Gastroesophageal sphincter (tissue), 4 donors: ENCODE measurements around the gene SF3B3. TPM values are rescaled to one million over a fixed set of nuclear protein-coding genes. Genes with fewer than 3 reads are reported as not detected.
"Not testable (repeated sequence)": the region's sequence is repeated elsewhere in the genome, so short reads cannot be mapped to it uniquely, and the experiment has no call there.

Experiments used
- ATAC-seq: fragments of 150-250 bp; one replicate; pipeline ENCODE4 v1.9.1; 2016; ENCODE audit warnings: mild to moderate bottlenecking, moderate library complexity
- H3K27ac ChIP-seq, 4 donors: fragments of 200-600 bp; sonication (generic) in 3 of 4; 1 replicate in 3 of 4; 2 replicates in 1 of 4; pipeline ENCODE4 v1.5.1; 2016 to 2019
- H3K27me3 ChIP-seq: fragments of 200-600 bp; sonication (generic); one replicate; pipeline ENCODE4 v1.5.1; 2019
- H3K36me3 ChIP-seq, 2 donors: fragments of 200-600 bp; sonication (generic); one replicate each; pipeline ENCODE4 v1.5.1; 2019; ENCODE audit warnings: control low read depth in 1 of 2
- H3K4me1 ChIP-seq, 3 donors: fragments of 200-600 bp; sonication (generic); 1 replicate in 2 of 3; 2 replicates in 1 of 3; pipeline ENCODE4 v1.5.1; 2016 to 2019; ENCODE audit warnings: control low read depth in 2 of 3
- H3K4me3 ChIP-seq, 2 donors: fragments of 200-600 bp; sonication (generic); one replicate each; pipeline ENCODE4 v1.5.1; 2019; ENCODE audit warnings: mild to moderate bottlenecking in 1 of 2, moderate library complexity in 1 of 2
- H3K9me3 ChIP-seq, 3 donors: fragments of 200-600 bp; sonication (generic); one replicate each; pipeline ENCODE4 v1.5.1; 2017 to 2019; ENCODE audit warnings: control low read depth in 2 of 3
- EP300 ChIP-seq: sonication (generic); formaldehyde crosslinking; IDR thresholded peaks from one replicate; pipeline ENCODE4 v1.6.1; 2017; ENCODE audit warnings: antibody characterized with exemption, mild to moderate bottlenecking
- POLR2A ChIP-seq, 2 donors: fragments of 450-650 bp; IDR thresholded peaks; one replicate each; pipeline ENCODE4 v1.6.1; 2017; ENCODE audit warnings: antibody characterized with exemption in 2 of 2, mild to moderate bottlenecking in 2 of 2, moderate library complexity in 1 of 2
- POLR2AphosphoS5 ChIP-seq: sonication (generic); formaldehyde crosslinking; IDR thresholded peaks from one replicate; pipeline ENCODE4 v1.6.1; 2017; ENCODE audit warnings: antibody characterized with exemption
- WGBS, 2 donors: methylation state at CpG; one replicate each; pipeline ENCODE4 v1.1.5; 2018; ENCODE audit warnings: low coverage in 1 of 2; 5-methylcytosine and 5-hydroxymethylcytosine counted together
- total RNA-seq, 4 donors: library from RNA; depleted of rRNA; stranded (reverse); fragments of >200 nt; gene quantifications; one replicate each; pipeline ENCODE4 v1.1.0, GENCODE V29; 2016
- TF ChIP-seq, protein P1 (sequence below), 4 experiments: fragments of 200-600 bp in 2 of 4; fragments of 450-650 bp in 2 of 4; sonication (generic) in 1 of 4; IDR thresholded peaks; one replicate each; pipeline ENCODE4 v1.5.1; 2017 to 2019; ENCODE audit warnings: antibody characterized with exemption in 4 of 4, mild to moderate bottlenecking in 2 of 4, moderate library complexity in 2 of 4

SF3B3 gene
- total RNA-seq, 4 donors from 2014 or later: 73.3 to 115 (median 92.8) TPM

DNA sequence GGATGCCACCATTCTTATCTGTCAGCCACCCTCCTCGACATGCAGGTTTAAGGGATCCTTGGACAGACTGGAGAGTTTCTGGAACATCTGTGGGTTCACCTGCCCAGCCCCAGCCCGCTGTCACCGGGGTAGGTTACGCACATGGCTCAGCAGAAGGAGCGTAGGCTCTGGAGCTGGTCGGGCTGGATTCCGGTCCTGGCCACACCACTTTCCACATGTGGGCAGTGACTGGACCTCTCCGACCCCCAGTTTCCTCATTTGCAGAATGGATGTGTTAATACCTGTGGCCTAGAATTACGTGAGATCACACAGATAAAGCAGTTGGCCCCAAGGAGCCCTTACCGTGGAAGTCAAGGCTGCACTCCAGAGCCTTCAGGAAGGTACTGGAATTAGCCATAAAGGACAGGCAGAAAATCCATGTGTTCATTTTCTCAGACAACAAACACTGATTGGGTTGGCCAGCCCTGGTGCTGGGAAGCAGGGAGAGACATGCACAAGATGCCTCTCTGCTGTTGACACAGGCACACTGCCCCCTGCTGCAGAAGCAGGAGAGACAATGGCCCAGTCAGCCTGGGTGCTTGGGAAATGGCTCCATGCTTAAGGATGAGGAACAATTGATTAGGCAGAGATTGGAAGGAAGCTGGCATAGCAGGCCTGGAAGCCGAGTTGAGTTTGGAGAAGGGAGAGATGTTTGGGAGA is 58.8 kb downstream of the SF3B3 start:
- Histone ChIP-seq H3K27me3 (no peaks in the 10 kb centered on the region), H3K36me3 (no peaks in the 10 kb centered on the region), H3K27ac (no peak overlapping the region), H3K4me1 (peaks cover 0 to 16% (median 0%) of the 10 kb centered on the region in 3 donors), H3K9me3 (no peaks in the 10 kb centered on the region), H3K4me3 (no peak overlapping the region)
- no peak for TF ChIP-seq EP300
- no peak for TF ChIP-seq POLR2AphosphoS5
- TF ChIP-seq POLR2A (IDR thresholded peaks at IDR 0.05): no peak
- TF ChIP-seq, protein P1, sequence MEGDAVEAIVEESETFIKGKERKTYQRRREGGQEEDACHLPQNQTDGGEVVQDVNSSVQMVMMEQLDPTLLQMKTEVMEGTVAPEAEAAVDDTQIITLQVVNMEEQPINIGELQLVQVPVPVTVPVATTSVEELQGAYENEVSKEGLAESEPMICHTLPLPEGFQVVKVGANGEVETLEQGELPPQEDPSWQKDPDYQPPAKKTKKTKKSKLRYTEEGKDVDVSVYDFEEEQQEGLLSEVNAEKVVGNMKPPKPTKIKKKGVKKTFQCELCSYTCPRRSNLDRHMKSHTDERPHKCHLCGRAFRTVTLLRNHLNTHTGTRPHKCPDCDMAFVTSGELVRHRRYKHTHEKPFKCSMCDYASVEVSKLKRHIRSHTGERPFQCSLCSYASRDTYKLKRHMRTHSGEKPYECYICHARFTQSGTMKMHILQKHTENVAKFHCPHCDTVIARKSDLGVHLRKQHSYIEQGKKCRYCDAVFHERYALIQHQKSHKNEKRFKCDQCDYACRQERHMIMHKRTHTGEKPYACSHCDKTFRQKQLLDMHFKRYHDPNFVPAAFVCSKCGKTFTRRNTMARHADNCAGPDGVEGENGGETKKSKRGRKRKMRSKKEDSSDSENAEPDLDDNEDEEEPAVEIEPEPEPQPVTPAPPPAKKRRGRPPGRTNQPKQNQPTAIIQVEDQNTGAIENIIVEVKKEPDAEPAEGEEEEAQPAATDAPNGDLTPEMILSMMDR (IDR thresholded peaks at IDR 0.05): no peak
- ATAC-seq: no peak
- WGBS, 2 donors: 75 to 95% methylated on average over 2 to 3 of the region's 11 CpGs

GRCh38 chr16:70586731-70587130 is 63.1 kb downstream of the SF3B3 start:
- ATAC-seq: no peak
- WGBS, 2 donors: 100% methylated on average over 2 of the region's 9 CpGs; no CpG with 5 or more reads in 1 of the 2 donors

GRCh38 chr16:70588565-70588964 is 64.9 kb downstream of the SF3B3 start:
- H3K36me3 ChIP-seq: no peaks in the 10 kb centered on the region
- H3K27me3 ChIP-seq: no peaks in the 10 kb centered on the region
- peak; percentile 63 for TF ChIP-seq POLR2AphosphoS5
- no peak for TF ChIP-seq POLR2A (IDR thresholded peaks at IDR 0.05)
- TF ChIP-seq, protein P1 (IDR thresholded peaks at IDR 0.05): no peak
- no peak for TF ChIP-seq EP300
- ATAC-seq: no peak
- no peak overlapping the region for H3K4me3 ChIP-seq
- H3K4me1 ChIP-seq: peaks cover 0 to 53% (median 27%) of the 10 kb centered on the region in 3 donors
- H3K27ac ChIP-seq: peak overlapping the region in 3 of 4 donors; percentile 2 to 59 (median 34)
- H3K9me3 ChIP-seq: no peaks in the 10 kb centered on the region
- 7 to 12% methylated on average over 4 of the region's 4 CpGs for WGBS, 2 donors

More at GRCh38 chr16:70586731-70587130, 63.1 kb downstream of the SF3B3 start:
- peaks cover 0 to 41% (median 21%) of the 10 kb centered on the region in 3 donors for H3K4me1 ChIP-seq
- H3K9me3 ChIP-seq: no peaks in the 10 kb centered on the region
- no peaks in the 10 kb centered on the region for H3K27me3 ChIP-seq
- TF ChIP-seq EP300 (no peak), POLR2AphosphoS5 (no peak), POLR2A (IDR thresholded peaks at IDR 0.05) (no peak)
- TF ChIP-seq, protein P1 (IDR thresholded peaks at IDR 0.05): no peak
- no peak overlapping the region for H3K4me3 ChIP-seq
- H3K27ac ChIP-seq: no peak overlapping the region
- no peaks in the 10 kb centered on the region for H3K36me3 ChIP-seq

GRCh38 chr16:70589416-70589815 is 65.8 kb downstream of the SF3B3 start:
- not testable (repeated sequence) for H3K36me3 ChIP-seq, ATAC-seq, H3K27me3 ChIP-seq, H3K9me3 ChIP-seq, H3K4me3 ChIP-seq
- WGBS, 2 donors: 80% methylated on average over 1 of the region's 3 CpGs; no CpG with 5 or more reads in 1 of the 2 donors
- Histone ChIP-seq H3K27ac (peak overlapping the region in 3 of 4 donors; percentile 65 to 76 (median 70)), H3K4me1 (peaks cover 0 to 53% (median 27%) of the 10 kb centered on the region in 3 donors)

DNA sequence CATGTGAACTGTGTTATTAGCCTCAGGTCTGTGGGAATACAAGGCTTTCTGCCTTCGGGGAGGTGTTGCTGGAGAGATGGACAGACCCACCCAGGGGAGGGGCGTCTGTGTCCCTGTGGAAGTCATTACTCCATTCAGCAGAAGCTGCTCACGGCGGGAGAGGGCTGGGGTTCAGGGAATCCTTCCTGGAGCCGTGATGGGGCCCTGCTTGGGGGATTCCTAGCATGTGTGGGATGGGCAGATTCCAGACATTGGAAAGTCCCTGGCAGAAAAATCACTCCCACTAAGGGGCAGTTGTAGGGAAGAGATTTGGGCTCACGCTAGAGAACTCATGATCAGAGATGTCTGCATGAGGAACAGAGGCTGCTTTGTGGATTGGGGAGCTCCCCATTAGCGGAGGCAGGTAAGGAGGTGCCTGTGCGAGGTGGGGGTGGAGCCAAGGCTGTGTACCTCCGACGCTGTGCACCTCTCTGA is 66.4 kb downstream of the SF3B3 start:
- Histone ChIP-seq H3K4me1 (peaks cover 0 to 53% (median 27%) of the 10 kb centered on the region in 3 donors), H3K9me3 (no peaks in the 10 kb centered on the region), H3K4me3 (no peak overlapping the region), H3K36me3 (no peaks in the 10 kb centered on the region), H3K27me3 (no peaks in the 10 kb centered on the region), H3K27ac (peak overlapping the region in 3 of 4 donors; percentile 65 to 76 (median 70))
- 20 to 40% methylated on average over 1 of the region's 10 CpGs for WGBS, 2 donors
- TF ChIP-seq EP300 (no peak), POLR2AphosphoS5 (no peak), POLR2A (IDR thresholded peaks at IDR 0.05) (no peak)
- TF ChIP-seq, protein P1 (IDR thresholded peaks at IDR 0.05): no peak
- ATAC-seq: peak; percentile 9
